ENCODE data around the gene ADCYAP1R1.

DNA sequence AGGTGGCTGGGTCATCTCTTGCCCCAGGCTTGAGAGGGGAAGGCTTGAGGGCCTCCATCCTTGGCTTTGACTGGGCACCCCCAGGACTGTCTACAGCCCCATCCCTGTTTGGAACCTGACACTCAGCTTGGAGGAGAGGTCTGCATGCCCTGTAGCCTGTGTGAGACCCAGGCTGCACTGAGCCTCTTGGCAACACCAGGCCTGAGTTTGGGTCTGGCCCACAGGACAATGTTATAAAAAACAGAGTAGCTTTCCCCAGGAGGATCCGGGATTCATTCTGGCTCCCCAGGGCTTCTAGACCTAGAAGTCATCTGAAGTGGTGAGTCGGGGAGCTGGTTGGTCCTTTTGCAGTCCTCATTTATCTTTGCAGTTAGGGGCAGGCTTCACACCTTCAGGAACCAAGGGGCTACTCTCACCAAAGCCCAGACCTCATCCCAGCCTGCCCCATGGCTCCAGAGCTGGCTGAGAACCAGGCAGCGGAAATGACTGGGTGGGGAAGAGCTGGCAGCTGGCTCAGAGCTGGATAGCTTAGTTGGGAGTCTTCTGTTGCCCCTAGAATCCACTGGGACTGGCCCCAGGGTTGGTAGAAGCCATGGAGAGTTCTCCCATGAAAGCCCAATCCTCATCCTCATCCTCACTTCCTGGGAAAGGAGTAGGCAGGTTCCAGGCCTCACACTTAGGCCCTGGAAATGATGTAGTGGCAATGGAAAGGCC lies 68.8 kb downstream of the ADCYAP1R1 start:
- TF ChIP-seq, protein P1, sequence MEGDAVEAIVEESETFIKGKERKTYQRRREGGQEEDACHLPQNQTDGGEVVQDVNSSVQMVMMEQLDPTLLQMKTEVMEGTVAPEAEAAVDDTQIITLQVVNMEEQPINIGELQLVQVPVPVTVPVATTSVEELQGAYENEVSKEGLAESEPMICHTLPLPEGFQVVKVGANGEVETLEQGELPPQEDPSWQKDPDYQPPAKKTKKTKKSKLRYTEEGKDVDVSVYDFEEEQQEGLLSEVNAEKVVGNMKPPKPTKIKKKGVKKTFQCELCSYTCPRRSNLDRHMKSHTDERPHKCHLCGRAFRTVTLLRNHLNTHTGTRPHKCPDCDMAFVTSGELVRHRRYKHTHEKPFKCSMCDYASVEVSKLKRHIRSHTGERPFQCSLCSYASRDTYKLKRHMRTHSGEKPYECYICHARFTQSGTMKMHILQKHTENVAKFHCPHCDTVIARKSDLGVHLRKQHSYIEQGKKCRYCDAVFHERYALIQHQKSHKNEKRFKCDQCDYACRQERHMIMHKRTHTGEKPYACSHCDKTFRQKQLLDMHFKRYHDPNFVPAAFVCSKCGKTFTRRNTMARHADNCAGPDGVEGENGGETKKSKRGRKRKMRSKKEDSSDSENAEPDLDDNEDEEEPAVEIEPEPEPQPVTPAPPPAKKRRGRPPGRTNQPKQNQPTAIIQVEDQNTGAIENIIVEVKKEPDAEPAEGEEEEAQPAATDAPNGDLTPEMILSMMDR (conservative IDR thresholded peaks at IDR 0.05 in 1 of 2, IDR thresholded peaks at IDR 0.05 in 1 of 2; ENCODE audit: extremely low read depth in 1 of 2, insufficient read depth in 1 of 2, low read depth in 1 of 2, low read length in 2 of 2) = no peak
- no peak for TF ChIP-seq EZH2 (IDR thresholded peaks at IDR 0.05; ENCODE audit: borderline replicate concordance, low read length)

Data from mammary epithelial cell (primary cell).